ENCODE results near the gene TTC7B.
"Not testable (repeated sequence)": the region's sequence is repeated elsewhere in the genome, so short reads cannot be mapped to it uniquely, and the experiment has no call there.

The TTC7B gene

DNA sequence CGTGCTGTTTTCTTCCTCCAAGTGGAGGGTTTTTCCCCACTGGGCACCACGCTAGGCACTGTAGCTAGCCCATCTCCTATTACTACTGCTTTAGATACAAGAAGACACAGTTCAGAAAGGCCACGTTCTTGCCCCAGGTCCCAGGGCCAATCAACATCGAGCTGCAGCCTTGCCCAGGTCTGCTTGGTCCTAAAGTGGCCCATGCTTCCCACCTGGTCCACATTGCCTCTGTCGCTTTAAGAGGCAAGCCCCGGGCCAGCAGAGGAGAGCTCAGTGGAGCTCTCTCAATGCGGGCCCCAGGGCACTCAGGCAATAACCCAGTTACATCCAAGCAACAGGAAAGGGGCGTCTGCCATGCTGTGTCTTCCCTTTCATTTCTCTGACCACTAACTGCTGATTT, 271.3 kb downstream of the TTC7B start:
- no peak for DNase-seq (ENCODE audit: low spot score)

DNA sequence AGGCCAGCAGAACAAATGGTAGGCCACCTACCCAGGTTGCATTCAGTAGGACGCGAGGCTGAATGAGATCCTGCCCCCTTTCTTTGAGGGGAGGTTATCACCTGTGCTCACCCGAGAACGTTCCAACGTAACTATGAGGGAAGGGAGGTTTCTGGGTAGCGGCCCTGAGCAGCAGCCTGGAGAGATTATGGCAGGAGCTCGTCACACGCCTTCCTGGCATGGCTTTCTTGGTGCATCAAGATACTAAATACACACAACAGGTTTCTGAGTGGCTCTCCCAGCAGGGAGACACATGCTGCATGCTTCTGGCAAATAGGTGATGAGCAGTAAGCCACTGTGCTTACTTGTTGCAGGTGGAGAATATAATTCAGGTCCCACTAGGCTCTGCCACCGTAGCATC, 271.7 kb downstream of the TTC7B start:
- no peak for DNase-seq (ENCODE audit: low spot score)

DNA sequence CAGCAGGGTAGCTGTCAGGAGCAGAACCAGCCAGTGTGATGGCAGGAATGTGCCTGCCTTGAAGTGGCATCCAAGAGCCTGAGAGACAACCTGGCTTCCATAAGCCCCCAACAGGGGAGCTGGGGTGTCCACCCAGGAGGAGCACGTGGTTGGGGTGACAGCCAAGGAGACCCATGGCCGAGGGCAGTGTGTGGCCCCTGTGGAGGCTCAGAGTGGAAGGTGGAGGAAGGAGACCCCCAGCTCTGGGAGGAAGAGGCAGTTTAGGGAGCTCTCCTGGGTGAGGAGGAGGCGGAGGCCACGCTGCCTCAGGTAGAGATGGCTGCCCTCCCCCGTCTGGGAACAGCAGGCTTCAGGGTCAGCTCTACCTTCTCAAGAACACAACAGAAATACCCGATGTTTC, 272.4 kb downstream of the TTC7B start:
- DNase-seq (ENCODE audit: low spot score), result no peak

DNA sequence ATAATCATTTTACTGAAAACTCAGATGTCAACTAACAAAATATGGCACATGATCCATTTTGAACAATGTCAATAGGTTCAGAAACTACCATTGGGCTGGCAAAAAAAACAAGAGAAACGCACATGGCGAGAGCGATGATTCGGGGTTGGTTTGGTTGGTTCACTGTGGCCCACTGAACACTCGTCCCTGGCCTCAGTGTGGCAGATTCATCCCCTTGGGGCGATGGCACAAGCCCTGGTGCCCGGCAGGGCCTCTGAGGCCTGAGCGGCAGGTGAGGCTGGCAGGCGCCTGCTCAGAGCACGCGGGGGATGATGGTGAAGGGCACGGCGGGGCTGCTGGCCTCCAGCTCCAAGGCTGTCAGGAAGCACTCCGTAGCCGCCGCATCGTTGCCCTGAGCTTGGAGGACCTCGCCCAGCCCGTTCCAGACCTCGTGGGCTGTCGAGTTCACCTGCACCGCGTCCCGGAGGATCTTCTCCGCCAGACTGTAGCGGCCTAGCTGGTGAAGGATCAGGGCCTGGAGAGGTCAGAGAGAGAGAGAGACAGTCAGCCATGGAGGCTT, 275.1 kb downstream of the TTC7B start:
- no peak for DNase-seq (ENCODE audit: low spot score)

DNA sequence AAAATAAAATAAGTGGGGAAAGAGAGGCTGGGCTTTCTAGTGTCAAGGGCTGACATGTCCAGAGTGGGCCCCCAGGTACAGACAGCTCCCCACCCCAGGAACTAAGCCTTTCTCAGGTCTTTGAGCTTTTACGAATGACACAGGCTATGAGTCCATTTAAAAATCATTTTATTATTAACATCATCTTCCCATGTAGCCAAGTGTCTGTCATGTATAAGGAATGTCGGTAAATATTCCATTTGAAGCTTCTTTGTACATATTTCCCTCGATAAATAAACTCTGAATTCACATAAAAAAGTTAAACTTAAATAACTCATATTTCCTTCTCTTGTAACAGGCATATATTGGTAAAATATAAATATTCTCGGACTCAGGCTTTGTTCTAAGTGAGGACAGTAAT, 275.8 kb downstream of the TTC7B start:
- DNase-seq (ENCODE audit: low spot score), result no peak

GRCh38 chr14:90539996-90540395, 276.2 kb downstream of the TTC7B start:
- no peak for DNase-seq (ENCODE audit: low spot score)

- no peak for DNase-seq (ENCODE audit: low spot score)
Measured at GRCh38 chr14:90539496-90539775, 276.8 kb downstream of the TTC7B start.

DNA sequence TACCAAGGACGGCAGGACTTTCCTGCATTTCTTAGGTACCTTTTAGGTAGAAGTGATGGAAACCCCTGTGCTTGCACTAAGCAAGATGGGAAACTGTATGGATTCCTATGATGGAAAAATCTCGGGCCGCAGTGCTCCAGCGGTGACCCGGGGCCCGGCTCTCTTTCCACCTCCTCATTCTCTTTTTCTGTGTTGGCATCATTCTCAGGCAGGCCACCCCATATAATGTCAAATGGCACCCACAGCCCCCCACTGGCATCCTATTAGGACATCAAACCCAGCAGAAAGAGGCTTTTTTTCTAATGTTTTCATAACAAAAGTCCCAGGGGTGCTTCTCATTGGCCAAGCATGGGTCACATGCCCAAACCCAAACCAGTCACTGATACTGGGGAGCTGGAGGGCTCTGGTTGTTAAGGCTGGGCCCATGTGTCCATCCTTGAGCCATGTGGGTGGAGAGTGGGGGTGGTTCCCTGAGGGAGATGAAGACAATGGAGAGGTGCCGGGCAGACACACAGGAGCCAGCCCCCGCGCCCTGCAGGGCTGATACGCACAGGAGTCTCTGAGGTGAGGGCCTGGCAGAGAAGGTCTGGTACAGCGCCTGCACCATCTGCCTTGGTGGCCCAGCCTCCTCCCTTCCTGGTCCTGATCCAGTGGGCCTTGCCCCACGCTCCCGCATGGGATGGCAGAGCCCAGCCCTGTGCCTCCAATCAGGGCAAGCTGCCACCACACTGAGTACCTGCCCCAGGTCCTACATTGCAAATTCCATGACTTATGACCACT, 277.3 kb downstream of the TTC7B start:
- DNase-seq (ENCODE audit: low spot score), result no peak

DNA sequence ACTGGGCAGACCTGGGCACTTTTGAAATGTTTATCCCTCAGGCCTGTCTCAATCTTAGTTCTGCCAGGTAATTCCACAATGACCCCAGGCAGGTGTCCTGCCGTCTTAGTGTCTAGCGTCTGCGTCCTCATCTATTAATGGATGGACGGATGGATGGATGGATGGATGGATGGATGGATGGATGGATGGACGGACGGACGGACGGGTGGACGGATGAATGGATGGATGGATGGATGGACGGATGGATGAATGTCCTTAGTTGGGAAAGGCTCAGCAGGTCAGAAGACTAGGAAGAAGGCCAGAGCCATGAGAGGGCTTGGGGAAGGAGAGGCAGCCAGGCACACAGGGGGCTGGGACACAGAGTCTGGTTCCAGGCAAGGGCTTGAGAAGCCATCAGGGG, 278.1 kb downstream of the TTC7B start:
- no peak for DNase-seq (ENCODE audit: low spot score)

GRCh38 chr14:90536511-90537191, 279.6 kb downstream of the TTC7B start:
- no peak for DNase-seq (ENCODE audit: low spot score)

GRCh38 chr14:90536092-90536491, 280.1 kb downstream of the TTC7B start:
- DNase-seq (ENCODE audit: low spot score), result no peak

- DNase-seq (ENCODE audit: low spot score), result no peak
Measured at GRCh38 chr14:90535556-90536090, 280.6 kb downstream of the TTC7B start.

GRCh38 chr14:90534838-90535555, 281.2 kb downstream of the TTC7B start:
- no peak for DNase-seq (ENCODE audit: low spot score)

DNA sequence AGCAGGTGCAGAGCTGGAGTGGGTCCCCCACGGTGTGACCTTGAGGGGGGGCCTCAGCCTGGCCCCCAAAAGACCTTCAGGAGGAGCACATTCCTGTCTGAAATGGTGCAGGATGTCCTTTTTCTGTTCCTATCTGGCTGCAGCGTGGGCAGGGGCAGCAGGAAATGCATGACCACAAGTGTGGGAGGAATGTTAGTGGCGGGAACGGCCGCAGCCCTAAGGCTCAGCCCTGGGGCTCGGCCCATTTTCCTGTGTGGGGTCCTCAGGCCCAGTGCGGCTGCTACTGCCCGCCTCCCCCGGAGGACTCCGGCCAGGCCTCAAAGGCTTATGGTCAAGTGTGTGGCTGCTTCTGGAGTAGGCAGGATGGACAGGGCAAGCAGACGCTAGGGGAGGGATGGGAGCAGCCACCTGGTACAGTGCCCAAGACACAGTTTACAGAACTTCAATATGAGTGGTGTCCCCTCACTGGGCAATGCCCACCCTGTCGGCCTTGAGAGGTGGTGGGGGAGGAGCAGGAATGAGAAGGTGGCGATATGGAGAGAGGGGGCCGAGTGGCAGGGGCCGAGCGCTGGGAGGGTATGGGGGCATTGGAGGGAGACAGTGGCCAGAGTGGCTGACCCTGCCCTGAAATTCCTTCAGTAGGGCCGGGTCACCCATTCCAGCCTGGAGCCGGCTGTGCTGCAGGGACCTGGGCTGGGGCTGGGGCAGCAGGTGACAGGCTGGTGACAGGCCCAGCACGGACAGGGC, 282.0 kb downstream of the TTC7B start:
- no peak for DNase-seq (ENCODE audit: low spot score)

GRCh38 chr14:90533591-90534021, 282.6 kb downstream of the TTC7B start:
- no peak for DNase-seq (ENCODE audit: low spot score)

- DNase-seq (ENCODE audit: low spot score), result no peak
Measured at GRCh38 chr14:90532826-90533525, 283.3 kb downstream of the TTC7B start.

GRCh38 chr14:90531497-90531896, 284.7 kb downstream of the TTC7B start:
- DNase-seq (ENCODE audit: low spot score), result no peak

GRCh38 chr14:90530523-90530922, 285.7 kb downstream of the TTC7B start:
- no peak for DNase-seq (ENCODE audit: low spot score)

DNA sequence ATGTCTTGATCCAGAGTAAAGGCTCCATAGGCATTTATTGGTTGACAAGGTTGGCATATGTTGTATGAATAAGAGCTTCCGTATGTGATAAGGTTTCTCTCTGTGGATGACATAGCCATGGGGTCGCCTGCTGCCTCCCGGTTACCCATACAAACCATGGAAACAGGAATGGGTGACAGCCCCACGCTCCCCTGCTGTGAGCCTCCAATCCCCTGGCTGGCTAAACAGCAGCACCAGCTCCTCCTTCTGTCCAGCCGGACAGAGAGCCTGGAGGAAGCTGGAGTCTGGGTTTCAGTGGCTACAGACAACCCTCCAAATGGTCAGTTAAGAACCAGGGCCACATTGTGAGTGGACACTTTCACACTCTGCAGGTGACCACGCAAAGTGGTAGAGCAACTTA, 288.3 kb downstream of the TTC7B start:
- no peak for DNase-seq (ENCODE audit: low spot score)

DNA sequence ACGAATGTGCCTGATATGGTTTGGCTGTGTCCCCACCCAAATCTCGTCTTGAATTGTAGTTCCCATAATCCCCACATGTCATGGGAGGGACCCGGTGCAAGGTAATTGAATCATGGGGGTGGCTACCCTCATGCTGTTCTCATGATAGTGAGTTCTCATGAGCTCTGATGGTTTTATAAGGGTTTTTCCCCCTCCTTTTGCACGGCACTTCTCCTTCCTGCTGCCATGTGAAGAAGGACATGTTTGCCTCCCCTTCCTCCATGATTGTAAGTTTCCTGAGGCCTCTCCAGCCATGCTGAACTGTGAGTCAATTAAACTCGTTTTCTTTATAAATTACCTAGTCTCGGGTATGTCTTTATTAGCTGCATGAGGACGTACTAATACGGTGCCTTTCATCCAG, 289.7 kb downstream of the TTC7B start:
- DNase-seq (ENCODE audit: low spot score), result not testable (repeated sequence)

GRCh38 chr14:90525353-90526028, 290.7 kb downstream of the TTC7B start:
- DNase-seq (ENCODE audit: low spot score), result not testable (repeated sequence)
